GM15510 (cell line): ENCODE data around the gene TBC1D4.

Experiments
- POLR2A ChIP-seq: IDR thresholded peaks from 3 replicates; pipeline ENCODE4 v1.6.1; 2011; ENCODE audit warnings: borderline replicate concordance; ENCODE audit not compliant: insufficient read length; ENCODE audit errors: extremely low read depth

Gene TBC1D4

DNA sequence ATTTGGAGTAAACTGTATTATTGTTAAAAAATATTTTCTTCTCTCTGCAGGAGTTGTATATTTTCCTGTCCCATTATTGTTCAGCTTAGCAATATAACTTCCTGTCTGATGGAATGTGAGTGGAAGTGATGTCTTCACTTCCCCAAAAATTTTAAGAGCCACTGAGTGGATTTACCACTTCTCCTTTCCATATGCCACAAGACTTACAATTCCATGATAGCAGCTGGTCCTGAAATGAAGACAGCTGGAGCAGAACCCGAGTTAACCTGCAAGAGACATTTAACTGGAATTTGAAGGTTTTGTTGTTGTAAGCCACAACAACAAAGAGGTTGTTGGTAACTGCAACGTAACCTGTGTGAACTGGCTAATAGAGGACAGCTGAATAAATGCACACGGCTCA lies 23.4 kb upstream of the TBC1D4 start:
- no peak for TF ChIP-seq POLR2A

GRCh38 chr13:75495938-75496337 lies 14.0 kb upstream of the TBC1D4 start:
- no peak for TF ChIP-seq POLR2A

DNA sequence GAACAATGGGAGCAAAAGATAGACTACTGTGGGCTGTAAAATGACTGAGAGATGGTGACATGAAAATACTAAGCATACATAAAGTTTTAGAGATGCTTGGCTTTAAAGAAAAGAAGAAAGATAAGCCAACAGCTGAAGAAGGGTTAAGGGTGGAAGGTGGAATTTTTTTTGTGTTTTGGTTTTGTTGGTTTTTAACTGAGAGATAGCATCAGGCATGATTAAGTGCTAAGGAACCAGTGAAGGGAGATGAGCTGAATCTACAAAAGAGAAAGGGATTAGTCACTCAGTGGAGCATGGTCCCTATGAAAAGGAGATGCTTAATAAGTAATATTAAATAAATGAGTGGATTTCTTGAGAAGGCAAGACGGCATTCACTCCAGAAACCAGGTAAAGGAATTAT lies 12.5 kb upstream of the TBC1D4 start:
- TF ChIP-seq POLR2A: no peak

DNA sequence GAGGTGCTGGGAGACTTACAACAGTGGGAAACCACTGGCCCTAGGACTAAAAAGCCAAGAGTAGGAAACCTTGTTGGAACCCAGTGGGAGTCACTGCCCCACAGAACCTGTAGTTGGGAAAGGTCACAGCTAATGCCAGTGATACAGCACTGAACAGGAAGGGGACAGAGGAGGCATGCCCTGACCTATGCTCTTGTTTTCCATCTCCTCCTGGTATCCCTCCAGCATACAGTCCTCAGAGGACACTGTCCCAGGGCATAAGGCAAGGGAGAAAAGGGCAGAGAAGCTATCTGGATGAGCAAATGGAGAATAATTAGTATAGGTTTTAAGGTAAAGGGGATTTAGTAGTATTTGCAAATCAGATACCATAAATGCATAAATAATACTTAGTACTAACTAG lies 11.2 kb upstream of the TBC1D4 start:
- TF ChIP-seq POLR2A: no peak

- TF ChIP-seq POLR2A: no peak
Measured at GRCh38 chr13:75492389-75492788, 10.4 kb upstream of the TBC1D4 start.

DNA sequence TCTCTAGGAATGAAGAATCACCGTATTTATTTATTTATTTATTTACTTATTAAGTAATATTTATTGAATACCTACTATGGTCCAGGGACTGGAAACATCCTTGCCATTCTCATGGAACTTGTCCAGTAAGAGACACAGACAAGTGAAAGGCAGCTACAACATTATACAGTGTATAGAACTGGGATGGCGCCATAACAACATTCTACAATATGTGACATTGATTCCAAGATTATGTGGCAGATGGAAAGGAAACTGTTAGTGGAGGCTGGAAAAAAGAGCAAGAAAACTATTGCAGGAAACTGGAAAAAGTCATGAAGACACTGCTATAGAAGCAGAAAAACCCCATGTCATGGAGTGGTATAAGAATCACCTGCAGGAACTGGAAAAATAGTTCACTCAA lies 9.4 kb upstream of the TBC1D4 start:
- no peak for TF ChIP-seq POLR2A

DNA sequence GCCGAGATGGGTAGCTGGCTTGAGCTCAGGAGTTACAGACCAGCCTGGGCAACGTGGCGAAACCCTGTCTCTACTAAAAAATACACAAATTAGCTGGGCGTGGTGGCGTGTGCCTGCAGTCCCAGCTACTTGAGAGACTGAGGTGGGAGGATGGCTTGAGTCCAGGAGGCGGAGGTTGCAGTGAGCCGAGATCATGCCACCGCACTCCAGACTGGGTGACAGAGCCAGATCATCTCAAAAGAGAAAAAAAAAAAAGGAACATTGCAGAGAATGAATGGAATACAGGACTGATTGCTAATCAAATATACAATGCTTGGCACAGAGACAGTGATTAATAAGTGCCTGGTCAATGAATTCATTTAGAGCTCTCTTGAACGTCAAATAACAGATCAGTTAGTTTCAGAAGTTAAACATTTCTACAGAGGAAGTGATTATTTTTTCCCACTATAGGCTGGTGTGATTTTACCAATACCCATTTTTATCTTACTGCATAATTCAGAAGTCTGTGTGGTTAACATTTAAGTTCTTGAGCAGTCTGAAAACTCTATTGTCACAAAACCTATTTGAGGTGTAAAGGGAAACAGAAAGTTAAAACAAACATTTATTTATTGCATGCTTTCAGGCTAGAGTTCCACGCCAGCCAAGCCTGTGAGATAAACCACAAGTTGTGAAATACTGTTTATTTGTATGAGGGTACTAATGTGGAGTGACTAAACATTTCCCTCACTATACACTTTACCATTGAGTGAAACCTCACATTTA lies 7.7 kb upstream of the TBC1D4 start:
- TF ChIP-seq POLR2A: no peak

DNA sequence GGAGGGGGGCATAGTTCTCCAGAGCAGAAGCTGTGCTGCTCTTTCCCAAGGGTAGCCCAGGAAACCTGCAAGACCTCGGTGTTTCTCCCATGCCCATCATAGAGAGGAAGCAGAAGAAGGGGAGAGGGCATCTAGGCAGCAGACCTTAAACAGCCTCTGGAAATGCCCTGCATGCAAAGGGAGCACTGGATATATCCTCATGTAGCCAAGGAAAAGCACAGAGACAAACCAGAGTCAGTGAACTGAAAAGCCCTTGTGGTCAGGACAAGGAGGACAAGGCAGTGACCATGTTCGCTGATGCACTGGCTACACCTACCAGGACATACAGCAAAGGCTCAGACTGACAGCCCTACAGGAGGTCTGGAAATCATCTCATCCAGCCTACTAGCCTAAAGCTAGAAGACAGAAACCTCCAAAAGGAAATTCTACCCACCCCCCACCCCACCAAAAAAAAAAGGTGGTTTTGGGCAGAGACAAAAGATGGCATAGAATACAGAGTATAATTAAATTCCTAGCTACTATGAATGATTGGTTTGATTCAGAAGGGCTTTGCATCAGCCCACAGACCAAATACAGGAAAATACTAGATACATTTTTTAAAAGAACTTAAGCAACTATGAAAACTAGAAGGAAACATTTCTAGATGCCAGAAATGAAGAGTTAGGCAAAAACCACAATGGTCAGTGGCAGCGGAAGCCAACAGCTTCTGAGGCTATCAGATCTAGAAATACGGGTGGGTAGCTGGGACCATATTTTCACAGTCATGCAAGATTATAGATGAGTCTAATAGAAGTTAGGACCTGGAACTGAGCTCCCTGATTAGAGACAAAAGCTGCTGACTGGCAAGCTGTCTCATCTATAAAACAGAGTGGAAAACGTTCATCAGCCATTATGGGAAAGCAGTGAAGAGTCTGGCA lies 4.4 kb upstream of the TBC1D4 start:
- no peak for TF ChIP-seq POLR2A

DNA sequence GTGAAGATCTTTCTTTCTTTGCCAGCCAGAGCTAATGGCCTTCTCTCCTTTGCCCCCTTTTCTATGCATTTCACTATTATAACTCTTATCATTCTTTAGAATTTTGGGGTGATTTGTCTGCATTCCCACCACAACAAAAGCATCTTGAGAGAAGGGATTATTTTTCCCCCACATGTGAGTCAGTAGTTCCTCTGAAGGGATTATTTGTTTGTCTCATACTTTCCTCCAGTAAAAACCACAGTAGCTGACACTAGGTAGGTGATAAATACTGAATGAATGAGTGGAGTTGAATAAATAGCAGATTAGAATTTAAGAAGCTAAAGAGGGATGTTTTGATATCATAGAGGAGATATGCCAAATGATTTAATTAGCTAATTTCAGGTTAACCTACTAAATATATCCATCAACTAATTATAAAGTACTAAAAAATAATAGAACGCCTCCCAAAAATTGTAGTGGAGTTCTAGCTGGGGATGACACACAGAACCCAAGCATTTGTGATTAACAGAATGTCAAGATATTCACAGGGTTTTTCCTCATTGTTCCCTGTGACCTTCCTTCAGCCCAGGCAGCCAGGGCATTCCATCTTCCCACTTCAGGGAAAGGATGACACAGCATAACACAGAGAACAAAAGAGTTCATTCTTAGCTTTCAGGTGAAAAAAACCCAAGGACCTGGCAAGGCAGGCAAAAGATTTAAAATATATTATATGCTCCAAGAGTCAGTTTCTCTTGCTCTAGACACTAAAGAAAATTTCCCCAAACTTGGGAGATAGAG lies 3.5 kb upstream of the TBC1D4 start:
- no peak for TF ChIP-seq POLR2A

DNA sequence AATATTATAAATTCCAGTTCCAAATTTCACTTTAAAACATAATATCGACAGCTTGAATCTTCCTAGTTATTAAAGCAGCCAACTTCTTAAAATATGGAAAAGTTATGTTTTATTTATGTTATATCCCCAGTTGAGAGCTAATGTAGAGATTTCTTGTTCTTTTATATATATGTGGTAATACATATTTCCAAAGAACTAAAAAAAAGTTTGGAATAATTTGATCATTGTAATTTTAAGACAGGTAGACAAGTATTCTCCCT lies 781 bp upstream of the TBC1D4 start:
- TF ChIP-seq POLR2A: no peak

- no peak for TF ChIP-seq POLR2A
Measured at GRCh38 chr13:75481176-75482069, 546 bp downstream of the TBC1D4 start.

- TF ChIP-seq POLR2A: peak; percentile 37
Measured at GRCh38 chr13:75480671-75481175, 1.2 kb downstream of the TBC1D4 start.

- no peak for TF ChIP-seq POLR2A
Measured at GRCh38 chr13:75479102-75479740, 2.7 kb downstream of the TBC1D4 start.

- no peak for TF ChIP-seq POLR2A
Measured at GRCh38 chr13:75478659-75479058, 3.3 kb downstream of the TBC1D4 start.

DNA sequence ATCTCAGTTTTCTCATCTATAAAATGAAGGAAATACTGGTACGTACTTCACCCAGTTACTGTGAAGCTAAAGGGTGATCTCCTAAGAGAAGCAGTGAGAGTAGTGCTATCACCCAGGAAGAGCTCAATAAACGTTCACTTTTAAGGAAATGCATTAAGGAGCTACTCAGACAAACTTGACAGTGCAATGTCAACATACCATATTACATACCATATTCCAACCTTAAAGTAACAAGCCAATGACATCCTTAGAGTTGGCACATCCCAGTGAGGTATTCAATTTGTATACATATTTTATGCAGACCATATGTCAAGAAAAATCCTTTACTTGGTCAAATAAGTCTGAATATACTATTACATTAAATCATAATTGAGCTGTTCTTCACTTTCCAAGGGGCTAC lies 7.0 kb downstream of the TBC1D4 start:
- no peak for TF ChIP-seq POLR2A

DNA sequence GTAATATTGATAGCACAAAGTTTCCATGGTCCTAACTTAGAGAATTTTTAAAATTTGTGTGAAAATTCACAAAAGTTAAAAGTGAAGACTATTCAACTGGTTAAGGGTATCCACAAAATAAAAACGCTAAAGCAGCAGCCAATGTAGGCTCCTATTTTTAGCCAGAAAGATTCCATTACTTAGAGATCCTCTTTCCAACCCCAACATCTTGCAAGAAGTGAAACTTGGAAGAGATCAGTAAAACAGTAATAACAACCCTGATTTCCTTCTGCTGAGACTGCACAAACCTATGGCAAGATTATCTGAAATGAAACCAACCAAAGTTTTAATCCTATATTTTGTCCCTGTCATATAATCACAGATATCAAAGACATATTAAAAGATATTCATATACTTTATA lies 8.5 kb downstream of the TBC1D4 start:
- no peak for TF ChIP-seq POLR2A
